HCT116 (cell line): ENCODE measurements around the gene RTL10.

ENCODE experiments used
- ATF3 ChIP-seq: IDR thresholded peaks from 2 replicates; pipeline ENCODE4 v1.6.1; 2012
- CTCF ChIP-seq, 3 experiments: fragments of 200-600 bp in 1 of 3; sonication (generic) in 1 of 3; IDR thresholded peaks in 2 of 3; conservative IDR thresholded peaks in 1 of 3; 2 replicates each; pipeline ENCODE4 v1.5.1; 2012 to 2017; ENCODE audit warnings: low read depth in 2 of 3, low read length in 2 of 3, antibody characterized with exemption in 1 of 3, borderline replicate concordance in 1 of 3, control low read depth in 1 of 3, mild to moderate bottlenecking in 1 of 3, mixed read lengths in 1 of 3, mixed run types in 1 of 3, moderate library complexity in 1 of 3; ENCODE audit not compliant: insufficient read depth in 1 of 3
- FOSL1 ChIP-seq: IDR thresholded peaks from 2 replicates; pipeline ENCODE4 v1.6.1; 2012; ENCODE audit warnings: low read depth
- POLR2A ChIP-seq: IDR thresholded peaks from 2 replicates; pipeline ENCODE4 v1.7.0; 2011; ENCODE audit warnings: borderline replicate concordance; ENCODE audit not compliant: insufficient read depth, insufficient read length; ENCODE audit errors: extremely low read depth
- POLR2AphosphoS5 ChIP-seq: IDR thresholded peaks from 2 replicates; pipeline ENCODE4 v1.6.1; 2011; ENCODE audit warnings: mild to moderate bottlenecking, low read depth, low read length, moderate library complexity
- YY1 ChIP-seq: IDR thresholded peaks from 2 replicates; pipeline ENCODE4 v1.6.1; 2011; ENCODE audit warnings: low read length, low read depth, moderate library complexity, mild to moderate bottlenecking; ENCODE audit not compliant: insufficient replicate concordance; ENCODE audit errors: extremely low read depth

- TF ChIP-seq POLR2AphosphoS5 (no peak), CTCF (IDR thresholded peaks at IDR 0.05 in 2 of 3, conservative IDR thresholded peaks at IDR 0.05 in 1 of 3; ENCODE audit: borderline replicate concordance in 1 of 3, insufficient read depth in 1 of 3, low read depth in 2 of 3, low read length in 2 of 3) (no peak), ATF3 (no peak), POLR2A (no peak), FOSL1 (no peak), YY1 (no peak)
These were observed 17.4 kb upstream of the RTL10 start for GRCh38 chr22:19871845-19872778.
